A549 (cell line): ENCODE results near the gene PDE4D. TPM values are rescaled to one million over a fixed set of nuclear protein-coding genes. Genes with fewer than 3 reads are reported as not detected.
A peak's percentile ranks its signal among the peaks of the same experiment; 100 is the strongest.

Experiments used
- ATAC-seq, 2 experiments: fragments of 200-7000 bp in 1 of 2; fragments of >200 bp in 1 of 2; cut with Nextera tagmentation in 1 of 2; cut with Tn5 transposase in 1 of 2; 3 replicates each; pipeline versions ENCODE4 v1.8.0 to v1.9.1; 2018 to 2020; ENCODE audit warnings: mild to moderate bottlenecking in 1 of 2, moderate library complexity in 1 of 2
- CTCF ChIA-PET: fragments of 300-600 bp; sonication (Branson Sonifier 250); formaldehyde crosslinking; extraction: SDS; loops from one replicate; lab custom pipeline; 2021; ENCODE audit warnings: antibody characterized with exemption, inconsistent platforms; lab: Yijun Ruan, JAX
- POLR2A ChIA-PET: fragments of 350-600 bp; formaldehyde crosslinking; extraction: SDS; loops from one replicate; lab custom pipeline; 2021; ENCODE audit warnings: antibody characterized with exemption, inconsistent platforms; lab: Yijun Ruan, JAX
- DNase-seq, 2 experiments: peaks; one replicate each; pipeline versions ENCODE4 v3.0.0 to v3.0.0-alpha.2; 2011 to 2016; ENCODE audit warnings: low read depth in 1 of 2, low spot score in 1 of 2
- FAIRE-seq: peaks from 2 replicates; lab custom pipeline; 2011; peaks lifted over from hg19 to GRCh38; lab: Jason Lieb, UNC
- H3K27ac ChIP-seq, 2 experiments: fragments of >200 bp; sonication (Bioruptor Twin); formaldehyde crosslinking; 3 replicates each; pipeline ENCODE4 v1.5.1; 2016 to 2017
- H3K4me1 ChIP-seq: fragments of >200 bp; sonication (Bioruptor Twin); formaldehyde crosslinking; 3 replicates; pipeline ENCODE4 v1.6.1; 2016
- H3K4me2 ChIP-seq: fragments of >200 bp; sonication (Bioruptor Twin); formaldehyde crosslinking; 3 replicates; pipeline ENCODE4 v1.6.1; 2016
- H3K4me3 ChIP-seq: fragments of >200 bp; sonication (Bioruptor Twin); formaldehyde crosslinking; 3 replicates; pipeline ENCODE4 v1.5.1; 2016
- H3K9me3 ChIP-seq: fragments of >200 bp; sonication (Bioruptor Twin); formaldehyde crosslinking; 3 replicates; pipeline ENCODE4 v1.6.1; 2016
- CBX8 ChIP-seq: fragments of 200-600 bp; sonication (generic); IDR thresholded peaks from 2 replicates; pipeline ENCODE4 v1.6.1; 2016
- CEBPB ChIP-seq, 2 experiments: fragments of >200 bp in 1 of 2; sonication (Bioruptor Twin) in 1 of 2; formaldehyde crosslinking in 1 of 2; IDR thresholded peaks; 2 replicates each; pipeline ENCODE4 v1.6.1; 2012 to 2016
- CTCF ChIP-seq: fragments of >200 bp; sonication (Bioruptor Twin); formaldehyde crosslinking; IDR thresholded peaks from 3 replicates; pipeline ENCODE4 v1.5.1; 2016
- FOSL2 ChIP-seq, 2 experiments: fragments of 450-650 bp in 1 of 2; fragments of >200 bp in 1 of 2; sonication (Bioruptor Twin) in 1 of 2; formaldehyde crosslinking; IDR thresholded peaks; 2 replicates each; pipeline versions ENCODE4 v1.5.0 to v1.6.1; 2016 to 2020; ENCODE audit warnings: mild to moderate bottlenecking in 1 of 2, moderate library complexity in 1 of 2
- FOXS1 ChIP-seq: fragments of 250-450 bp; sonication (Bioruptor Pico); IDR thresholded peaks from 2 replicates; pipeline ENCODE4 v1.5.0; 2020; ENCODE audit warnings: mild to moderate bottlenecking, moderate library complexity
- HES2 ChIP-seq: fragments of >200 bp; sonication (Bioruptor Twin); formaldehyde crosslinking; IDR thresholded peaks from 2 replicates; pipeline ENCODE4 v1.6.1; 2016
- HEYL ChIP-seq: fragments of 250-450 bp; sonication (Bioruptor Pico); IDR thresholded peaks from 2 replicates; pipeline ENCODE4 v1.8.0; 2021; ENCODE audit warnings: mild to moderate bottlenecking, moderate library complexity
- HMGXB4 ChIP-seq: fragments of 250-450 bp; sonication (Bioruptor Pico); IDR thresholded peaks from 2 replicates; pipeline ENCODE4 v1.5.0; 2021; ENCODE audit warnings: mild to moderate bottlenecking, moderate library complexity, borderline replicate concordance
- HOXA7 ChIP-seq: fragments of 250-450 bp; sonication (Bioruptor Pico); IDR thresholded peaks from 2 replicates; pipeline ENCODE4 v1.5.0; 2020; ENCODE audit warnings: mild to moderate bottlenecking, moderate library complexity
- HOXB5 ChIP-seq: fragments of 250-450 bp; sonication (Bioruptor Pico); IDR thresholded peaks from 2 replicates; pipeline ENCODE4 v1.5.0; 2020; ENCODE audit warnings: mild to moderate bottlenecking, moderate library complexity
- JUN ChIP-seq, 2 experiments: fragments of >200 bp; sonication (Bioruptor Twin); formaldehyde crosslinking; IDR thresholded peaks; 2 replicates in 1 of 2; 3 replicates in 1 of 2; pipeline ENCODE4 v1.6.1; 2016 to 2017
- JUNB ChIP-seq: fragments of >200 bp; sonication (Bioruptor Twin); formaldehyde crosslinking; IDR thresholded peaks from 2 replicates; pipeline ENCODE4 v1.6.1; 2016
- KDM1A ChIP-seq: fragments of 200-600 bp; sonication (generic); IDR thresholded peaks from 2 replicates; pipeline ENCODE4 v1.6.1; 2016; ENCODE audit warnings: low read depth, mild to moderate bottlenecking
- KDM5A ChIP-seq: fragments of 200-600 bp; sonication (generic); IDR thresholded peaks from 2 replicates; pipeline ENCODE4 v1.6.1; 2016; ENCODE audit warnings: antibody characterized with exemption, mild to moderate bottlenecking
- MAFK ChIP-seq: fragments of 450-650 bp; IDR thresholded peaks from 2 replicates; pipeline ENCODE4 v1.6.1; 2014; ENCODE audit not compliant: partially characterized antibody
- MAX ChIP-seq: IDR thresholded peaks from 2 replicates; pipeline ENCODE4 v1.6.1; 2012
- PHF8 ChIP-seq: fragments of 200-600 bp; sonication (generic); IDR thresholded peaks from 2 replicates; pipeline ENCODE4 v1.6.1; 2016; ENCODE audit warnings: low read depth, mild to moderate bottlenecking, antibody characterized with exemption, moderate library complexity, borderline replicate concordance
- RAD21 ChIP-seq, 2 experiments: fragments of >200 bp in 1 of 2; sonication (Bioruptor Twin) in 1 of 2; formaldehyde crosslinking in 1 of 2; IDR thresholded peaks in 1 of 2; conservative IDR thresholded peaks in 1 of 2; 2 replicates in 1 of 2; 3 replicates in 1 of 2; pipeline ENCODE4 v1.6.1; 2012 to 2018; ENCODE audit warnings: inconsistent platforms in 1 of 2
- REST ChIP-seq: fragments of 200-600 bp; sonication (generic); IDR thresholded peaks from 2 replicates; pipeline ENCODE4 v1.6.1; 2016; ENCODE audit warnings: antibody characterized with exemption, mild to moderate bottlenecking, moderate library complexity
- RNF2 ChIP-seq: fragments of 200-600 bp; sonication (generic); IDR thresholded peaks from 2 replicates; pipeline ENCODE4 v1.6.1; 2016; ENCODE audit warnings: low read depth, mild to moderate bottlenecking, antibody characterized with exemption, moderate library complexity, borderline replicate concordance
- SMC3 ChIP-seq: fragments of >200 bp; sonication (Bioruptor Twin); formaldehyde crosslinking; IDR thresholded peaks from 3 replicates; pipeline ENCODE4 v1.6.1; 2018; ENCODE audit warnings: inconsistent platforms
- SREBF2 ChIP-seq: fragments of 450-650 bp; IDR thresholded peaks from 2 replicates; pipeline ENCODE4 v1.6.1; 2014; ENCODE audit warnings: mild to moderate bottlenecking, moderate library complexity
- TFCP2L1 ChIP-seq: fragments of 250-450 bp; sonication (Bioruptor Pico); IDR thresholded peaks from 2 replicates; pipeline ENCODE4 v1.5.0; 2021; ENCODE audit warnings: mild to moderate bottlenecking
- ZC3H11A ChIP-seq: fragments of 450-650 bp; IDR thresholded peaks from 2 replicates; pipeline ENCODE4 v1.6.1; 2014; ENCODE audit warnings: antibody characterized with exemption, mild to moderate bottlenecking
- ZSCAN20 ChIP-seq: fragments of 250-450 bp; sonication (Bioruptor Pico); IDR thresholded peaks from 2 replicates; pipeline ENCODE4 v1.8.0; 2022; ENCODE audit warnings: mild to moderate bottlenecking, moderate library complexity
- WGBS: methylation state at CpG from one replicate; pipeline ENCODE4 v1.1.6; 2017; ENCODE audit errors: missing lambda C conversion rate; 5-methylcytosine and 5-hydroxymethylcytosine counted together
- polyA plus RNA-seq, 4 experiments: library from polyadenylated mRNA; depleted of rRNA in 3 of 4; stranded (reverse); fragments of >200 nt; fragmentation: RNase III in 1 of 4; extraction: RNeasy Plus Mini Kit Qiagen cat#74134 plus additional on column Dnase treatment in 1 of 4; gene quantifications; 2 replicates in 3 of 4; 3 replicates in 1 of 4; pipeline ENCODE4 v1.2.3, GENCODE V29; 2011 to 2017

Gene PDE4D
- polyA plus RNA-seq, 2 of the 4 experiments (the other 2 are of a cell fraction) = 74.0 to 213 TPM

- DNase-seq (no peak), FAIRE-seq (no peak), ATAC-seq (no peak)
- ChIA-PET POLR2A (interaction anchor here (1.5 kb wide), 1 partner anchor 11 kb away, joined by 4 read pairs; no protein-coding TSS in a partner anchor), CTCF (interaction anchor here (0.6 to 7.3 kb wide), 9 partner anchors 12 to 478 kb away, joined by 3 to 58 read pairs (median 5); no protein-coding TSS in a partner anchor)
- WGBS = 84% methylated on average over 4 of the region's 4 CpGs
- Histone ChIP-seq H3K27ac (peak overlapping the region; percentile 48 to 86; a peak in 4 of 6 replicates), H3K4me3 (no peak overlapping the region), H3K9me3 (no peaks in the 10 kb centered on the region), H3K4me1 (peaks cover 87% of the 10 kb centered on the region), H3K4me2 (no peak overlapping the region)
- TF ChIP-seq KDM1A (no peak), PHF8 (no peak), HES2 (no peak), SMC3 (no peak), FOSL2 (IDR thresholded peaks at IDR 0.05) (no peak), FOSL2 (CRISPR knock-in tag; IDR thresholded peaks at IDR 0.05) (no peak), RNF2 (no peak), FOXS1 (CRISPR knock-in tag) (no peak), REST (no peak), SREBF2 (no peak), MAFK (no peak), HOXB5 (no peak), TFCP2L1 (CRISPR knock-in tag) (no peak), HEYL (CRISPR knock-in tag) (no peak)
Measured at GRCh38 chr5:59368951-59369350, 524.6 kb downstream of the PDE4D start.

- ATAC-seq (peak; percentile 76 to 80; a peak in 5 of 6 replicates), DNase-seq (peak in 1 of 2 experiments; percentile 84), FAIRE-seq (peak; percentile 79)
- TF ChIP-seq JUN (IDR thresholded peaks at IDR 0.05) (0 out of 5 replicates have a peak, but pooled peaks of 1 of the 2 experiments have one; percentile 31), HES2 (no peak), SREBF2 (no peak), KDM5A (no peak), HMGXB4 (CRISPR knock-in tag) (no peak), CEBPB (IDR thresholded peaks at IDR 0.05) (peak in 1 of 2 experiments; percentile 28; a peak in 1 of 4 replicates), FOXS1 (CRISPR knock-in tag) (no peak), JUNB (no peak), MAX (peak; percentile 45; the same call in 1 of the 2 replicates), ZC3H11A (no peak), SMC3 (peak; percentile 92), RAD21 (conservative IDR thresholded peaks at IDR 0.05 in 1 of 2, IDR thresholded peaks at IDR 0.05 in 1 of 2) (peak; percentile 87), HEYL (CRISPR knock-in tag) (no peak), ZSCAN20 (CRISPR knock-in tag) (no peak), HOXA7 (no peak; the same call in 1 of the 2 replicates), CBX8 (no peak), KDM1A (no peak), CTCF (peak; percentile 94)
- Histone ChIP-seq H3K4me3 (no peak overlapping the region), H3K27ac (peak overlapping the region; percentile 64 to 86), H3K4me2 (peak overlapping the region; percentile 64), H3K9me3 (no peaks in the 10 kb centered on the region), H3K4me1 (peaks cover 87% of the 10 kb centered on the region)
- 7% methylated on average over 7 of the region's 7 CpGs for WGBS
- ChIA-PET CTCF (interaction anchor here (0.6 to 7.3 kb wide), 49 partner anchors 9 to 496 kb away, joined by 3 to 58 read pairs (median 4); no protein-coding TSS in a partner anchor), POLR2A (interaction anchor here (0.6 to 1.5 kb wide), 4 partner anchors 10 to 477 kb away, joined by 3 to 10 read pairs (median 4); no protein-coding TSS in a partner anchor)
Measured at GRCh38 chr5:59367791-59368394, 525.6 kb downstream of the PDE4D start.
